Sigmoid colon (tissue), 7 donors: ENCODE results near the gene ADM. TPM values are rescaled to one million over a fixed set of nuclear protein-coding genes. Genes with fewer than 3 reads are reported as not detected.

Experiments
- DNase-seq: peaks from one replicate; pipeline ENCODE4 v3.0.0-alpha.2; 2019
- H3K27ac ChIP-seq, 4 donors: fragments of 200-600 bp; sonication (generic); one replicate each; pipeline ENCODE4 v1.5.1; 2016 to 2019; ENCODE audit warnings: mild to moderate bottlenecking in 1 of 4
- H3K27me3 ChIP-seq, 3 donors: fragments of 200-600 bp; sonication (generic); one replicate each; pipeline ENCODE4 v1.5.1; 2019; ENCODE audit warnings: mild to moderate bottlenecking in 1 of 3
- H3K36me3 ChIP-seq, 4 donors: fragments of 200-600 bp; sonication (generic); one replicate each; pipeline ENCODE4 v1.5.1; 2016 to 2019
- H3K4me1 ChIP-seq, 4 donors: fragments of 200-600 bp; sonication (generic); one replicate each; pipeline ENCODE4 v1.5.1; 2017 to 2019
- H3K4me3 ChIP-seq, 4 donors: fragments of 200-600 bp; sonication (generic); one replicate each; pipeline ENCODE4 v1.5.1; 2017 to 2019; ENCODE audit warnings: mild to moderate bottlenecking in 2 of 4, moderate library complexity in 1 of 4
- H3K9me3 ChIP-seq, 4 donors: fragments of 200-600 bp in 3 of 4; sonication (generic) in 3 of 4; one replicate each; pipeline versions ENCODE4 v1.5.1 to v1.6.1; 2013 to 2019
- EP300 ChIP-seq, 4 donors: sonication (generic); formaldehyde crosslinking; IDR thresholded peaks; one replicate each; pipeline ENCODE4 v1.6.1; 2017; ENCODE audit warnings: antibody characterized with exemption in 4 of 4
- POLR2A ChIP-seq, 2 donors: fragments of 450-650 bp; IDR thresholded peaks; one replicate each; pipeline ENCODE4 v1.6.1; 2016; ENCODE audit warnings: antibody characterized with exemption in 2 of 2, mild to moderate bottlenecking in 2 of 2, moderate library complexity in 2 of 2
- POLR2AphosphoS5 ChIP-seq, 4 donors: sonication (generic); formaldehyde crosslinking; IDR thresholded peaks; one replicate each; pipeline ENCODE4 v1.6.1; 2017; ENCODE audit warnings: antibody characterized with exemption in 4 of 4
- WGBS, 2 donors: extraction: QIAGEN DNeasy Blood & Tissue Kit; methylation state at CpG; one replicate each; pipeline ENCODE4 v1.1.7; 2013; 5-methylcytosine and 5-hydroxymethylcytosine counted together
- intact Hi-C: fragments of 100-400 bp; cut with DNase I; formaldehyde crosslinking; loops from one replicate; pipeline ENCODE4 v1.15.1; 2023
- polyA plus RNA-seq, 3 donors: library from polyadenylated mRNA; stranded (reverse); fragments of 200-250 nt; gene quantifications; one replicate each; pipeline ENCODE4 v1.2.3, GENCODE V29; 2013
- total RNA-seq, 4 donors: library from RNA; depleted of rRNA; stranded (reverse); fragments of >200 nt; gene quantifications; one replicate each; pipeline ENCODE4 v1.1.0, GENCODE V29; 2016
- TF ChIP-seq, protein P1 (sequence below), 4 experiments: fragments of 450-650 bp in 3 of 4; fragments of 200-600 bp in 1 of 4; IDR thresholded peaks; one replicate each; pipeline ENCODE4 v1.5.1; 2016 to 2019; ENCODE audit warnings: antibody characterized with exemption in 4 of 4, mild to moderate bottlenecking in 3 of 4, moderate library complexity in 2 of 4
- donor health status: healthy with polysubstance abuse.
- donor health status: Bipolar disorder and iron deficiency.
- donor health status: healthy.

Gene ADM
- total and polyA plus RNA-seq, 7 donors: 24.0 to 92.5 (median 61.7) TPM

- Histone ChIP-seq H3K4me3 (no peak overlapping the region), H3K9me3 (no peaks in the 10 kb centered on the region), H3K36me3 (no peaks in the 10 kb centered on the region), H3K27ac (no peak overlapping the region), H3K4me1 (peaks cover 0 to 22% (median 8%) of the 10 kb centered on the region in 4 donors), H3K27me3 (no peaks in the 10 kb centered on the region)
- WGBS, 2 donors: 76 to 82% methylated on average over 1 of the region's 1 CpG
- no peak for DNase-seq
- intact Hi-C loops: no loop called here
- TF ChIP-seq EP300 (IDR thresholded peaks at IDR 0.05) (no peak), POLR2A (IDR thresholded peaks at IDR 0.05) (no peak), POLR2AphosphoS5 (IDR thresholded peaks at IDR 0.05) (no peak)
- TF ChIP-seq, protein P1, sequence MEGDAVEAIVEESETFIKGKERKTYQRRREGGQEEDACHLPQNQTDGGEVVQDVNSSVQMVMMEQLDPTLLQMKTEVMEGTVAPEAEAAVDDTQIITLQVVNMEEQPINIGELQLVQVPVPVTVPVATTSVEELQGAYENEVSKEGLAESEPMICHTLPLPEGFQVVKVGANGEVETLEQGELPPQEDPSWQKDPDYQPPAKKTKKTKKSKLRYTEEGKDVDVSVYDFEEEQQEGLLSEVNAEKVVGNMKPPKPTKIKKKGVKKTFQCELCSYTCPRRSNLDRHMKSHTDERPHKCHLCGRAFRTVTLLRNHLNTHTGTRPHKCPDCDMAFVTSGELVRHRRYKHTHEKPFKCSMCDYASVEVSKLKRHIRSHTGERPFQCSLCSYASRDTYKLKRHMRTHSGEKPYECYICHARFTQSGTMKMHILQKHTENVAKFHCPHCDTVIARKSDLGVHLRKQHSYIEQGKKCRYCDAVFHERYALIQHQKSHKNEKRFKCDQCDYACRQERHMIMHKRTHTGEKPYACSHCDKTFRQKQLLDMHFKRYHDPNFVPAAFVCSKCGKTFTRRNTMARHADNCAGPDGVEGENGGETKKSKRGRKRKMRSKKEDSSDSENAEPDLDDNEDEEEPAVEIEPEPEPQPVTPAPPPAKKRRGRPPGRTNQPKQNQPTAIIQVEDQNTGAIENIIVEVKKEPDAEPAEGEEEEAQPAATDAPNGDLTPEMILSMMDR (IDR thresholded peaks at IDR 0.05): no peak
Measured at GRCh38 chr11:10283991-10284390, 20.9 kb upstream of the ADM start.

GRCh38 chr11:10285148-10285802 lies 19.6 kb upstream of the ADM start:
- Histone ChIP-seq H3K9me3 (no peaks in the 10 kb centered on the region), H3K4me3 (no peak overlapping the region), H3K27me3 (no peaks in the 10 kb centered on the region), H3K27ac (no peak overlapping the region), H3K36me3 (no peaks in the 10 kb centered on the region), H3K4me1 (peaks cover 0 to 31% (median 17%) of the 10 kb centered on the region in 4 donors)
- TF ChIP-seq EP300 (IDR thresholded peaks at IDR 0.05): no peak
- TF ChIP-seq POLR2A (IDR thresholded peaks at IDR 0.05): no peak
- no peak for TF ChIP-seq POLR2AphosphoS5 (IDR thresholded peaks at IDR 0.05)
- 79 to 86% methylated on average over 4 of the region's 4 CpGs for WGBS, 2 donors
- DNase-seq: no peak
- intact Hi-C loops: no loop called here

DNA sequence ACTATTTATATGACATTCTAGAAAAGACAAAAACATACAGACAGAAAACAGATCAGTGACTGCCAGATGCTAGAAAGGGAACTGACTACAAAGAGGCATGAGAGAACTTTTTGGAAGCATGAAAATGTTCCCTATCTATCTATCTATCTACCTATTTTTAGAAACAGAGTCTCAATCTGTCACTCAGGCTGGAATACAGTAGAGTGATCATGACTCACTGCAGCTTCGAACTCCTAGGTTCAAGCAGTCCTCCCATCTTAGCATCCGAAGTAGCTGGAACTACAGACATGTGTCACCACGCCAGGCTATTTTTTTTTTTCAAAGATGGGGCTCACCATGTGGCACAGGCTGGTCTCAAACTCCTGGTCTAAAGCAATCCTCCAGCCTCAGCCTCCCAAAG lies 17.7 kb upstream of the ADM start:
- no peaks in the 10 kb centered on the region for H3K36me3 ChIP-seq
- TF ChIP-seq POLR2AphosphoS5 (IDR thresholded peaks at IDR 0.05): no peak
- TF ChIP-seq EP300 (IDR thresholded peaks at IDR 0.05): no peak
- TF ChIP-seq POLR2A (IDR thresholded peaks at IDR 0.05): no peak
- TF ChIP-seq, protein P1 (IDR thresholded peaks at IDR 0.05): no peak
- peaks cover 0 to 46% (median 29%) of the 10 kb centered on the region in 4 donors for H3K4me1 ChIP-seq
- no peak for DNase-seq
- no peak overlapping the region for H3K27ac ChIP-seq
- H3K4me3 ChIP-seq: no peak overlapping the region
- no peaks in the 10 kb centered on the region for H3K27me3 ChIP-seq
- 83 to 90% methylated on average over 3 of the region's 3 CpGs for WGBS, 2 donors
- no peaks in the 10 kb centered on the region for H3K9me3 ChIP-seq
- intact Hi-C loops: no loop called here

GRCh38 chr11:10287766-10288715 lies 16.8 kb upstream of the ADM start:
- Histone ChIP-seq H3K4me3 (no peak overlapping the region), H3K27ac (no peak overlapping the region), H3K9me3 (no peaks in the 10 kb centered on the region), H3K4me1 (peaks cover 0 to 55% (median 38%) of the 10 kb centered on the region in 4 donors), H3K36me3 (no peaks in the 10 kb centered on the region), H3K27me3 (no peaks in the 10 kb centered on the region)
- WGBS, 2 donors: 88 to 93% methylated on average over 9 of the region's 9 CpGs
- intact Hi-C loops: no loop called here
- no peak for DNase-seq
- TF ChIP-seq POLR2AphosphoS5 (IDR thresholded peaks at IDR 0.05) (no peak), POLR2A (IDR thresholded peaks at IDR 0.05) (no peak), EP300 (IDR thresholded peaks at IDR 0.05) (no peak)
- TF ChIP-seq, protein P1 (IDR thresholded peaks at IDR 0.05): no peak
